ENCODE data around the gene NRN1L.

GRCh38 chr16:67892899-67893742, 8.4 kb downstream of the NRN1L start, which contains the start of gene PSKH1:
- TF ChIP-seq CTCF (conservative IDR thresholded peaks at IDR 0.05; ENCODE audit: low read length) (no peak), EZH2phosphoT487 (IDR thresholded peaks at IDR 0.05; ENCODE audit: borderline replicate concordance) (no peak)

All from Loucy (cell line).